NCI-H2081 (cell line): ENCODE data around the gene TTN.
"Not testable (repeated sequence)": the region's sequence is repeated elsewhere in the genome, so short reads cannot be mapped to it uniquely, and the experiment has no call there.

ENCODE experiments used
- DNase-seq, 2 experiments: peaks; one replicate each; lab custom pipeline; 2025; lab: John Stamatoyannopoulos, UW

The TTN gene

DNA sequence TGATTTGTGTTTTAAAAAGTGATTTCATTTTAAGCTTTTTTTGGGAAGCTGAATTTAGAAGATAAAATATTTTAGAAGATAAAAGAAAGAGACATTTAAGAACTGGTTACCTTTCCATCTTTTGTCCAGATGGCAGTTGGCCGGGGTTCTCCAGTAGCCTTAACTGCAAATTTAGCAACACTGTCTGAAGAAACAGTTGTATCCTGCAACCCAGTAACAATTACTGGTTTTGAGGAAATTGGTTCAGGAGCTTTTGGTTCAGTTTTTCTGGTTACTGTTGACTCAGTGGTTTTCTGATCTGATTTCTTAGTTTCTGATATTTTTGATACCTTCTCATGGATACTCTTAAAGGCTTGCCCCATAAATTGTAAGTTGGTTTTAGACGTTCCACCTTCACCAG is 277.1 kb downstream of the TTN start:
- DNase-seq = no peak

DNA sequence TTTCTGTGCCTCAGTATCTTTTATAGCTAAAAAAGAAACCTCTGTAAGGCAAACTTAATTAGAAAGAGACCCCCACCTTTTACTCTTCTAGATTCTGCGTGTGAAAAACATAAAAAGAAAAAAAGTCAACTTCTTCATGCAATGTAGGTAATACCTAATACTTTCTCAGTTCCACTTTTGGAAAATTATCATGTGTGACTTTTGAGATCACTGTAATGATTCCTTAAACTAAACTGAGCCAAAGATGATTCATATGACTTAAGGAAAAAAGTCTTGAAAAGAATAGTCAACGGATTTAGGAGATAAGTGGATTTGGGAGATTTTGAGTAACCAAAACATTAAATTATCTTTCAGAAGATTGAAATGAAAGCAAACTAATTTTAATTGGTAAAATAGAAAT is 278.0 kb downstream of the TTN start:
- DNase-seq = no peak

DNA sequence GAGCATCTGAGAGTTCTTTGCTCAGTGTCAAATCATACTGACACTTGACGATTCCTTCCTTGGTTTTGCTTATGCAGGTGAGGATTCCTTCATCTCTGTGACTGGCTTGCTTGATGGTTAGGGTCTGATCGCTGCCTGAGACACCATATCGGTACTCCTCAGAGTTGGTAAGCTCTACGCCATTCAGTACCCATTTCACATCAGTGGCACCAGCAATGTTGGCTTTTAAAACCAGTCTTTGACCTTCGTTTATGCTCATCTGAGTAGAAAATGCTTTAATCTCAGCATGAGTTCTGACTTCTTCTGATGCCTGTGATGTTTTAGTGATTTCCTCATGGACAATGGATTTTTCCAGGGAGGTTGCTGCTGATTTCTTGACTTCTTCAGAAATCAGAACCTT is 278.6 kb downstream of the TTN start:
- no peak for DNase-seq

DNA sequence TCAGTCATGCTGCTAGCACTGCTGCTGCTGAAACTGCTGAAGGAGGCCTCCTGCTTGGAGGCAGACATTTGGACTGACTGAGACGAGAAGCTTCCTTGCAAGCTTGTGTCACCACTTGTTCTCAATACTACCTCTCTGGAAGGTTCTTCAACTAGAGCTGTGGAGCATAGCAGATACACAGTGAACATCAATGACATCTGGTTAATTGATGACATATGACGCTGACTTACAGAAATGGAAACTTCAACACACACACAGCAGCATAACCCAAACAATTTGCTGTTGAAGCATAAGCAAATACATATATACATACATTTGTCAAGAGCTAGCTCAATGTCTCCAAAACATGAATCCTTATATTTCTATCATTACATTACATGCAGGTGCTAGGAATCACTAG is 279.6 kb downstream of the TTN start:
- DNase-seq = no peak

DNA sequence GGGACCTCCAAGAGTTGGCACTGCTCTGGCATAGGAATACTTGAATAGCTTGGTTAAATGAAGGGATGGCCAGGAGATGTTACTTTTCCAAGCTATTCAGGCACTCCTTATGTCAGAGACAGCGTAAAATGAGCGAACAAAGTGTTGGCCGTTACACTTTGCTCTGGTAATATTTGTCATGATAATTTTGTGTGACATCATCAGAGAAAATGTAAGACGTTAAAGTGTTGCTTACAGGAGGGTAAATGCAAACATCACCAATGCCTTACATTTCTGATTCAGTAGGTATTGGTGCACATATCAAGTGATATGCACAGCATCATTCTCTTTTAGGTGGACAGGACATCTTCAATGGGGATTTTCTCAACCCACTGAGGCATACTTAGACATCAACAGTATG is 281.0 kb downstream of the TTN start:
- DNase-seq = no peak

DNA sequence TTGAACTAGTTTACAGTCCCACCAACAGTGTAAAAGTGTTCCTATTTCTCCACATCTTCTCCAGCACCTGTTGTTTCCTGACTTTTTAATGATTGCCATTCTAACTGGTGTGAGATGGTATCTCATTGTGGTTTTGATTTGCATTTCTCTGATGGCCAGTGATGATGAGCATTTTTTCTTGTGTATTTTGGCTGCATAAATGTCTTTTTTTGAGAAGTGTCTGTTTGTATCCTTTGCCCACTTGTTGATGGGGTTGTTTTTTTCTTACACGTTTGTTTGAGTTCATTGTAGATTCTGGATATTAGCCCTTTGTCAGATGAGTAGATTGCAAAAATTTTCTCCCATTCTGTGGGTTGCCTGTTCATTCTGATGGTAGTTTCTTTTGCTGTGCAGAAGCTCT is 281.8 kb downstream of the TTN start:
- not testable (repeated sequence) for DNase-seq

DNA sequence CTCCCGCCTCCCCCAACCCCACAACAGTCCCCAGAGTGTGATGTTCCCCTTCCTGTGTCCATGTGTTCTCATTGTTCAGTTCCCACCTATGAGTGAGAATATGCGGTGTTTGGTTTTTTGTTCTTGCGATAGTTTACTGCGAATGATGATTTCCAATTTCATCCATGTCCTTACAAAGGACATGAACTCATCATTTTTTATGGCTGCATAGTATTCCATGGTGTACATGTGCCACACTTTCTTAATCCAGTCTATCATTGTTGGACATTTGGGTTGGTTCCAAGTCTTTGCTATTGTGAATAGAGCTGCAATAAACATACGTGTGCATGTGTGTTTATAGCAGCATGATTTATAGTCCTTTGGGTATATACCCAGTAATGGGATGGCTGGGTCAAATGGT is 282.2 kb downstream of the TTN start:
- not testable (repeated sequence) for DNase-seq

DNA sequence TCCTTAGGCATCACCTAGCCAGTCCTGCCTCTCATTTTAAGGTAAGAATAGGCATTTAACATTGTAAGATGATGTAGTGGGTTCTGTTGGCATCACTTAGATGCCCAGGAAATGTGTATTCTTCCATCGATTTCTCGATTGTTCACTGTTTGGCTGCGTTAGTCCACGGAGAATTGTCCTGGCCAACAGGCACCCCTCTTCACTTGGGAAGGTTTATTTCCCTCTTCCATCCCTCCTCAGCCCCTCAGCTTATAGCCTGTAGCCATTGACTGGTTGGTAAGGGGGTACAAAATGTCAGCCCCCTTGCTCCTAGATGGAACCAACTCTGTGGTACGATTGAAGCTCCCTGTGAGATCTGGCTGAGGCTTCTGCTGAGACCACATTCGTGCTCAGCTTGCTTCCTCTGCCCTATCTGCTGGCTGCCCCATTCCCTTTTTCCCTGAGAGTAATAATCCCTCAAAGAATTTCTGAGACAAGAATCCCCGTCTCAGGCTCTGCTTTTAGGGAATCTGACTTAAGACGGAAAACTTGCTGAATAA is 283.6 kb downstream of the TTN start:
- no peak for DNase-seq

DNA sequence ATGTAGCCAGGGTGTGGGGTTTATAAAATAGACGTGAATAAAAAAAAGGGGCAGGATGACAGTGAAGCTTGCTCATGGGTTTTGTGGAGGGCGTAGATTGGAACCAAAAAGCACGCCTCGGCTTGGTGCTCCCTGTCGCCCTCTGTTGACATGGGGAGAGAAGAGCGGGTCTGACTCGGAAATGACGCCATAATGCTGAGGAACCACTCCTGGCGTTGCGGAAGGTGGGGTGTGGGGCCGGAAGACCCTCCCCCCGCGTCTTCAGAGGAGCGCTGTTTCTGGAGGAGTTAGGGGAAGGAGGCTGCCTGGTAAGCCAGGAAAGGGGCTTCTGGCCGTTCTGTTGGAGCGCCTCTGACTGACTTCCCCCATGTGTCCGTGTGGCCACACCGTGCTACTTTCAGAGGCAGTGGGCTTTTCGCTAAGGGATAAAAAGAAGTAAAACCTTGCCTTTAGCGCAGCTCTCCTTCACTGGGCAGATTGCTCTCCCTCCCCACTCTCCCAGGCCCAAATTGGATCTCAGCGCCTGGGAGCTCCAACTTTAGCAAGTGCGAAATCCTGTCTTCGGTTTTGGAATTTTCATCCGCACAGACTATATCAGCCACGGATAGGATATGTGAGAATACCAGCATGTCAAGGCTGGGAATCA is 284.1 kb downstream of the TTN start:
- DNase-seq = peak; percentile 36 to 55

DNA sequence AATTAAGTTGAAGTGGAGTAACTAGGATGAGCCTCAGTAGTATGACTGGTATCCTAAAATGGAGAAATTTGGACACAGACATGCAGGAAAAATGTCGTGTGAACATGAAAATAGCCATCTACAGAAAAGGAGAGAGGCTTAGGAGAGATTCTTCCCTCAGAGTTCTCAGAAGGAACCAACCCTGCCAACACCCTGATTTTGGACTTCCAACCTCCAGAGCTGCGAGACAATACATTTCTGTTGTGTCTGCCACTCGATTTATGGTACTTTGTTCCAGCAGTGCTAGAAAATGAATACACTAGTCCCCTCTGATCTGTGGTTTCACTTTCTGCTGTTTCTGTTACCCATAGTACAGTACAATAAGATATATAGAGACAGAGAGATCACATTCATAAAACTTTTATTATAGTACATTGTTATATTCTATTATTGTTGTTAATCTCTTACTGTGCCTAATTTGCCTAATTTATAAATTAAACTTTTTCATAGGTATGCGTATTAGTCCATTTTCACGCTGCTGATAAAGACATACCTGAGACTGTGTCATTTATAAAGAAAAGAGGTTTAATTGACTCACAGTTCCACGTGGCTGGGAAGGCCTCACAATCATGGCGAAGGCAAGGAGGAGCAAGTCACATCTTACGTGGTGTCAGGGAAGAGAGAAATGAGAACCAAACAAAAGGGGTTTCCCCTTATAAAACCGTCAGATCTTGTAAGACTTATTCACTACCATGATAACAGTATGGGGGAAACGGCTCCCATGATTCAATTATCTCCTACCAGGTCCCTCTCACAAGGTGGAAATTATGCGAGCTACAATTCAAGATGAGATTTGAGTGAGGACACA is 285.7 kb downstream of the TTN start:
- DNase-seq = no peak

DNA sequence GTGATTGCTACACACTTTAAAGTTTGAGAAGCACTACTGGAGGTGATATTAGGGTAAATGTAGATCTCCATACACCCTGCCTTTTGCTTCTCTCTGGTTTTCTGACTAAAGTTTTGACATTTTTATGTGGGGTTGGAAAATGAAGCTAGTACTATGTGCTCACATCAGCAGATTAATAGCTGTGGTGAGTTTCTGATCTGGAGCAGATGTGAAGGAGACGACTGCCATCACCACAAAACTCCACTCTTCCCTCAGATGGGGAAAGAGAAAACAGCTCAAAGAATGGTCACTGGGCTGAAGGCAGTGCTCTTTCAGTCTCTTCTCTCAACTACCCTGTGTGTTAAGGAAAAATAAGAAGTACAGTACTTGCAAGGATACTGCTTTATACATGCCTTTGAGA is 289.7 kb downstream of the TTN start:
- no peak for DNase-seq

DNA sequence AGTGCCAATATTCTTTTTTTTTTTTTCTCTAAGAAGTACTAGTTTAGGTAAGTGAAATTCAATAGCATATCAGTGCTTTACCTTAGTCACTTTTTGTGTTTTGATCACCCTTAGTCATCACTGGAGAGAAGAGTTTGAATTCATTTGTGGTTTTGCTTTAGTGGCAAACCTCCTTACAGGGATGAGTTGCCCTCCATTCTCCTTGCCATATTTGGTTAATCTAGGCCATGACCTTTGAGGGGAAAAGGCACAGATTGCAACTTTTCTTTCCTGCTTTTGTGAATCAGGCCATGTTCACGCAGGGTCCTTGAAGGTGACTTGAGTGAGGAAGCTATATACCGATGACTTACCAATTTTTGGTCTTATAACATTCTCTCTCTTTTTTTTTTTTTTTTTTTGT is 292.6 kb downstream of the TTN start:
- no peak for DNase-seq

DNA sequence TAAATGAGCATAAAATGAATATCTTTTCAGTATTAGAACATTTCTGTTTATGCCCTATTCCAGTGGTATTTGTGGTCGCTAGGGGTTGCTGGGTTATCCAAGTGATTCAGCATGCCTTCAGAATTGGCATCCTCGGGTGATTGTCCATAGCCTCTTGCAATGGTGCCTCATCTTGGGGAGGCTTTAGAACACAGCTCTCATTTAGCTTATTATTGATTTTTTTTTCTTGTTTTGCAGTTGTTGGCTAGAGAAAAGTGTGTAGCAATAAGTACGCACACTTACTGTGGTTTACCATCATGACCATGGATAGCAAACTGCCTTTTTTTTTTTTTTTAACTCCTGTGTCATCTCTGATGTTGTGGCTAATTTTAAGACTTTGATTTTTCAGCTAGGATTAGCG is 293.3 kb downstream of the TTN start:
- no peak for DNase-seq

DNA sequence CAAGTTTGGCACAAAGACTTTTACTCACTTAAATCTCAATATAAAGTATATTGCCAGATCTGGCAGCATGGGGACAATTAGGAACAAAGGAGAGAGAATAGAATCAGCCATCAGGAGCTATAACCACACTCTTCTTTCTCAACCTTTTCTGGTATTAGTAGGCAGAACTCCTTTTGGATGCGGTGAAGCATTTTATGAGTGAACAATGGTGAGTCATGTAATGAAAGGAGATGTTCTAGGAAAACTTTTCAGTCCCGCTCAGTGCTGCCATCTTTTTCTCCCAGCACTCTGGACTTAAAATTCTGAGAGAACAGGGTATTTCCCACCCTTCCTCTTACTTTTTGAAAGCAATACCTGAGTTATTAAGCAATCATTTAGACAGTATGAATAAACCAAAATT is 294.7 kb downstream of the TTN start:
- no peak for DNase-seq

DNA sequence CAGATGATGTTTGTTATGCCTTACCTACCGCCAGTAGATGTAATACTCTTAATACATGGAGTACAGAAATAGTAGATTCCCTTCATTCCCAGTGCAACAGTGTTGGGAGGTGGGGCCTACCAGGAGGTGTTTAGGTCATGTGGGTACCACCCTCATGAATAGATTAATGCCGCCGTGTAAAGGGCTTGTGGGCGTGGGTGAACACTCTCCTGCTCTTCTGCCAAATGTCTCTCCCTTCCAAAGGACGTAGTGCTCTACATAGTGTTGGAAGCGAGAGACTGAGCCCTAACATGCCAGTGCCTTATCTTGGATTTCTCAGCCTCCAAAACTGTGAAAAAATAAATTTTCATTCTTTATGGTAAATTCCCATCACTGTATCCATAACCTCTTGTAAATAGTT is 296.8 kb downstream of the TTN start:
- DNase-seq = no peak

DNA sequence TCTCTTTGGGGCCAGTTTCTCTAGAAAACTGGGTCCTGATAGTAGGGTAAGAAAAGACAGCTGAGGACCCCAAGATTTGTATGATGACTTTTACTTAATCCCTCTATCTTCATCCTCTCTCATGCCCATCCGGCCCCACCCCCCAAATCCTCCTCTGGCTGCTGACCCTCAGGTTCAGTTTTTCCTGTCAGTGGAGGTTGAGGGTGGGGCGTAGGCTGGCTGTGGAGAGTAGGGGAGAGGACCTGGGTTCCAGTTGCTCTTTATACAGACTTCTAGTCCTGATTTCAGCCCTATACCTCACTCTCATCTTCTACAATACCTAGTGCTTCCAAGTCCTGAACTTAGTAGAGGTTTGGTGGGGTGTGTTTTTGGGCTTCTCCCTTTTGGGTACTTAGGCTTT is 298.6 kb downstream of the TTN start:
- DNase-seq = no peak

DNA sequence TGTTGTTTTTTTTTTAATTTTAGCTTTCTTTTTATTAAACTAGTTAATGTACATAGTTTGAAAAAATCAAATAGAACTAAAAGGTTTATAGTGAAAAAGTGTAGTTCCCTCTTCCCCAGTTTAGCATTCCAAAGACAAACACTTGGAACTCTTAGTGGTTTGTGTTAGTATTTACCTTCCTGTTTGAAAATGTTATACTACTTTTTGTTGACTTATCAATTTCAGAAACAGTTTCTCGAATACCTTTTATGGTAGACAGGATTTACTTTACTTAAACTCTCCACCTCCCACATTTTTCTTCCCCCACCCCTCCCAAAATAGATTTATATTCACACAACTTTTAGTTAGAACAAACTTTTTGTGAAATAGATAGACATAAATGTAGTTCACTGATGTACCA is 300.3 kb downstream of the TTN start:
- no peak for DNase-seq

DNA sequence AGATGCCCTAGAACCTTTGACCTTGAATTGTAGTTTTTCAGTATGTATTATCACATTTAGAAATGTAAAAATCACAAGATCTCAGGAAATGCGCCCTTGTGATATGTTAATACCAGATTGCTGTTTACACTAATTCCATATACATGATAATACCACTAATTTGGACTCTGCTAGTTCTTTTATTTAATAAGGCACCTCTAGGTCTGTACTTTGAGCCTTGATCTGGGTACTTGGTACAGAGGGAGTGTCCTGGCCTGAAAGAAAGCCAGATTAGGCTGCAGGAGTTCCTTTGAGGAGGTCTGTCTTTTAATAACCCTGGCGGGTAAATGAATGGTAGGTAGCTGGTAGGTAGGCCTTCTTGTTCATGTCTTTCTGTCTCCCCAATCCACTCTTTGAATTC is 300.7 kb downstream of the TTN start:
- DNase-seq = no peak

DNA sequence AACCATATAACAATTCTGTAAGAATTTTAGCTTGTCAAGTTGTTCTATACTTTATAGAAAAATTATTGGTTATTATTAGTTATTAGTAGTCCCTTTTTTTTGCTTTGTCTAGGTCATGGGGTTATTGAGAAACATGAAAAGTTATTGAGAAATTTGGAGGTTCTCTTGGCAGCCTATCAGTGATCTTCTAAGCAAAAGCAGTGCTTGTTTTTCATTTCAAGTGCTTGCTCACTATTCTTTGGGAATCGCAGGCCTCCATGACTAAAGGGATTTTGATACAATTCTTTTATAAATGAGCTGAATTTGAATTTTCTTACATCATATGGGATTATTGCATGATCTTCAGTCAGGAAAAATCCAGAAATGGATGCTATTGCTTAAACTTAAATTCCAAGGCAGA is 301.1 kb downstream of the TTN start:
- DNase-seq = no peak

DNA sequence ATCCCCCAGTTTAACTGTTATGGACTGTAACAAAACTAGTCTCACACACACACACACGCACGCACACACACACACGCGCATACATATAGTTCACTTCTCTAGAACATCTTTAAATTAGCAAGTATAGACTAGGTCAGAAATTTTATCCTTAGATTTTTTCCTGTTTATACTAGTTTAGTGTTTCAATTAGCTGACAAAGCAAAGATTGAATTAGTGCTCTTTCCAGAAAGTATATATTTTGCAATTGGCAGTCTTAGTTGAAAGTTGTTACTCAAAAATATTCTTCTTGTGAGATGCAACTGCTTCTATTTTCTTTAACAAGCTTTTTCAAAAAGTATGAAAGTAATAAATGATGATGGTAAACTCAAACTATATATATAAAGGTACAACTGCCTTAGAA is 304.5 kb downstream of the TTN start:
- DNase-seq = no peak

DNA sequence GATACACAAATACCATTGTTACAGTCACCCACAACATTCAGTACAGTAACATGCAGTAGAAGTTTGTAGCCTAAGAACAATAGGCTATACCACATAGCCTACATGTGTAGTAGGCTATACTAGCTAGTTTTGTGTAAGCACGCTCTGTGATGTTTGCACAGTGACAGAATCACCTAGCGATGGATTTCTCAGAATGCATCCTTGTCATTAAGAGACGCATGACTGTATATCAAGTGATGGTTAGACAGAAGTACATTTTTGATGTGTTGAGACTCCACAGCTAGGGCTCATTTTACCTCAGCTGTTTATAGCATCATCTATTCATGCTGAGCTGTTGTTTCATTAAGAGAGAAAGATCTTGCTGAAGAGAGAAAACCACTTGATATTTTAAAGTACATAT is 307.6 kb downstream of the TTN start:
- no peak for DNase-seq

DNA sequence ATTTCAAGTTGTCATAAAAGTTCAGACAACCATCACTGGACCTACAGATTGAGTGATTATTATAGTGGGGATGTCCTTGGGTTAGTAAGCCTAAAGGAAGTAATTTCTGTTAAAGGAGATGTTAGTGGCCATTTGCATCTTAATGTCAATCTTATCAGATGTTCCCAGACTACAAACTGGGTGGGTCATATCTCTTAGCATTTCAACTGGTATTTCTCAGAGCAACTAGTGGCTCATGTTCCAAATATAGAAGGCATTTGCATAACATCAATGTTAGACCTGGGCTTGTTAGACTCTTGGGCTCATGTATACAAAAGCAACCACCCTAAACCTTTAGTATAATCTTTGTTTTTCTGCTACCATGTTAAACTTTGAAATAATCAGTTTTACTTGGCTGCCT is 309.1 kb downstream of the TTN start:
- no peak for DNase-seq

DNA sequence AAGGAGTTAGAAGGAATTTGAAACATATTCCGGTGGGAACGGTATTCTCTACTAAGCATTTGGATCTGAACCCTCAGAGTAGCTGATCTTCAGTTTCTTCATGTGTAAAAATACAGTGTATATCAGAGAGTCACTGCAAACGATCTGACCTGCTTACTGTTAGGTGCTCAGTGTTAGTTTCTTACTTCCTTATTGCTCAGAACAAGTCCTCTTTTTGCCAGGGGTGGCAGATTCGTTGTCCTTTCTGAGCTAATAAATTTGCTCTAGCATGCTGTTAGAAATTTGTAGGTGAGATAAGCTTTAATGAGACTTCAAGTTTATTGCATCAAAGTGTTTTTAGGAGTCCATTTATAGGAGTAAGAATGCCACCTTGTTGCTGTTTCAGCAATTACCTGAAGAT is 311.2 kb downstream of the TTN start:
- DNase-seq = no peak

DNA sequence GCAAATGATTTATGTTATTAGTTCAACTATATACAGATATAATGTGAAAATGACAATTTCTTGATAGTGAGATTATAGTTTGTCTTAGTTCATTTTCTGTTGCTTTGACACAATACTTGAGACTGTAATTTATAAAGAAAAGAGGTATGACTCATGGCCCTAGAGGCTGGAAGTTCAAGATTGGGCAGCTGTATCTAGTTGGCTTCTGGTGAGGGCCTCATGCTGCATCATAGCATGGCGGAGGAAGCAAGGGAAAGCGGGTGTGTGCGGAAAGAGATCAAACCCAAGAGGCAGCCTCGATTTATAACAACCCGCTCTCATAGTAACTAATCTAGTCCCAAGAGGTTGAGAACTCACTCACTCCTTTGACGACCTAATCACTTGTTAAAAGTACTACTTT is 315.6 kb downstream of the TTN start:
- DNase-seq = no peak
